ENCODE measurements around the gene CCDC9B.

GRCh38 chr15:40302981-40303380 lies 37.8 kb downstream of the CCDC9B start:
- TF ChIP-seq, protein P1, sequence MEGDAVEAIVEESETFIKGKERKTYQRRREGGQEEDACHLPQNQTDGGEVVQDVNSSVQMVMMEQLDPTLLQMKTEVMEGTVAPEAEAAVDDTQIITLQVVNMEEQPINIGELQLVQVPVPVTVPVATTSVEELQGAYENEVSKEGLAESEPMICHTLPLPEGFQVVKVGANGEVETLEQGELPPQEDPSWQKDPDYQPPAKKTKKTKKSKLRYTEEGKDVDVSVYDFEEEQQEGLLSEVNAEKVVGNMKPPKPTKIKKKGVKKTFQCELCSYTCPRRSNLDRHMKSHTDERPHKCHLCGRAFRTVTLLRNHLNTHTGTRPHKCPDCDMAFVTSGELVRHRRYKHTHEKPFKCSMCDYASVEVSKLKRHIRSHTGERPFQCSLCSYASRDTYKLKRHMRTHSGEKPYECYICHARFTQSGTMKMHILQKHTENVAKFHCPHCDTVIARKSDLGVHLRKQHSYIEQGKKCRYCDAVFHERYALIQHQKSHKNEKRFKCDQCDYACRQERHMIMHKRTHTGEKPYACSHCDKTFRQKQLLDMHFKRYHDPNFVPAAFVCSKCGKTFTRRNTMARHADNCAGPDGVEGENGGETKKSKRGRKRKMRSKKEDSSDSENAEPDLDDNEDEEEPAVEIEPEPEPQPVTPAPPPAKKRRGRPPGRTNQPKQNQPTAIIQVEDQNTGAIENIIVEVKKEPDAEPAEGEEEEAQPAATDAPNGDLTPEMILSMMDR (IDR thresholded peaks at IDR 0.05; ENCODE audit: low read length) = no peak
- no peak for TF ChIP-seq EZH2 (optimal IDR thresholded peaks at IDR 0.05; ENCODE audit: low read depth, low read length)
